AG09319 (cell line): ENCODE results near the gene GALK1.
"Not testable (repeated sequence)": the region's sequence is repeated elsewhere in the genome, so short reads cannot be mapped to it uniquely, and the experiment has no call there.

ENCODE experiments used
- DNase-seq: peaks from one replicate; pipeline ENCODE4 v3.0.0-alpha.2; 2010; ENCODE audit warnings: low read depth; ENCODE audit errors: extremely low read depth
- TF ChIP-seq, protein P1 (sequence below): IDR thresholded peaks from 2 replicates; pipeline ENCODE4 v1.5.1; 2011; ENCODE audit warnings: low read depth, mild to moderate bottlenecking, inconsistent platforms, low read length, moderate library complexity

GALK1 gene

GRCh38 chr17:75769536-75769935 lies 4.5 kb upstream of the GALK1 start:
- no peak for DNase-seq
- TF ChIP-seq, protein P1, sequence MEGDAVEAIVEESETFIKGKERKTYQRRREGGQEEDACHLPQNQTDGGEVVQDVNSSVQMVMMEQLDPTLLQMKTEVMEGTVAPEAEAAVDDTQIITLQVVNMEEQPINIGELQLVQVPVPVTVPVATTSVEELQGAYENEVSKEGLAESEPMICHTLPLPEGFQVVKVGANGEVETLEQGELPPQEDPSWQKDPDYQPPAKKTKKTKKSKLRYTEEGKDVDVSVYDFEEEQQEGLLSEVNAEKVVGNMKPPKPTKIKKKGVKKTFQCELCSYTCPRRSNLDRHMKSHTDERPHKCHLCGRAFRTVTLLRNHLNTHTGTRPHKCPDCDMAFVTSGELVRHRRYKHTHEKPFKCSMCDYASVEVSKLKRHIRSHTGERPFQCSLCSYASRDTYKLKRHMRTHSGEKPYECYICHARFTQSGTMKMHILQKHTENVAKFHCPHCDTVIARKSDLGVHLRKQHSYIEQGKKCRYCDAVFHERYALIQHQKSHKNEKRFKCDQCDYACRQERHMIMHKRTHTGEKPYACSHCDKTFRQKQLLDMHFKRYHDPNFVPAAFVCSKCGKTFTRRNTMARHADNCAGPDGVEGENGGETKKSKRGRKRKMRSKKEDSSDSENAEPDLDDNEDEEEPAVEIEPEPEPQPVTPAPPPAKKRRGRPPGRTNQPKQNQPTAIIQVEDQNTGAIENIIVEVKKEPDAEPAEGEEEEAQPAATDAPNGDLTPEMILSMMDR, result no peak

- no peak for DNase-seq
- TF ChIP-seq, protein P1, result no peak
These were observed 2.9 kb upstream of the GALK1 start for GRCh38 chr17:75767881-75768280.

DNA sequence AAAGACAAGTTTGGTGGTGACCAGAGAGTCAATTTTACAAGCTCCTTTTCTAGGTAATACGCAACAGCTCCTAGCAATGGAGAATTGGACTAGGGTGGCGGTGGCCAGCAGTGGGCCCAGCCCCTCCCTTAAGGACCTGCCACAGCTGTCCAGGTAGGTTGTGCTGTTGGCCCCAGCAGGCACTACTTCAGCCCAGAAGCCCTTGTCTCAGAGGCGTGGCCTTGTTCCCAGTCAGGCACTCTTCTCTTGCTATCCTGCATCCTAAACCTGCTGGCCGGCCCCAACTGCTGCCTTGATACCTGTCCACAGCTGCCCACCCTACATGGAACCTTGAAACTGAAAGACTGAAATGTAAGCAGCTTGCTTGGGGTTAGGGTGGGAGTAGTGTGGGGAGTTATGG lies 989 bp upstream of the GALK1 start:
- no peak for DNase-seq
- TF ChIP-seq, protein P1, result no peak

- TF ChIP-seq, protein P1, result no peak
These were observed 628 bp downstream of the GALK1 start for GRCh38 chr17:75764417-75764710.

DNA sequence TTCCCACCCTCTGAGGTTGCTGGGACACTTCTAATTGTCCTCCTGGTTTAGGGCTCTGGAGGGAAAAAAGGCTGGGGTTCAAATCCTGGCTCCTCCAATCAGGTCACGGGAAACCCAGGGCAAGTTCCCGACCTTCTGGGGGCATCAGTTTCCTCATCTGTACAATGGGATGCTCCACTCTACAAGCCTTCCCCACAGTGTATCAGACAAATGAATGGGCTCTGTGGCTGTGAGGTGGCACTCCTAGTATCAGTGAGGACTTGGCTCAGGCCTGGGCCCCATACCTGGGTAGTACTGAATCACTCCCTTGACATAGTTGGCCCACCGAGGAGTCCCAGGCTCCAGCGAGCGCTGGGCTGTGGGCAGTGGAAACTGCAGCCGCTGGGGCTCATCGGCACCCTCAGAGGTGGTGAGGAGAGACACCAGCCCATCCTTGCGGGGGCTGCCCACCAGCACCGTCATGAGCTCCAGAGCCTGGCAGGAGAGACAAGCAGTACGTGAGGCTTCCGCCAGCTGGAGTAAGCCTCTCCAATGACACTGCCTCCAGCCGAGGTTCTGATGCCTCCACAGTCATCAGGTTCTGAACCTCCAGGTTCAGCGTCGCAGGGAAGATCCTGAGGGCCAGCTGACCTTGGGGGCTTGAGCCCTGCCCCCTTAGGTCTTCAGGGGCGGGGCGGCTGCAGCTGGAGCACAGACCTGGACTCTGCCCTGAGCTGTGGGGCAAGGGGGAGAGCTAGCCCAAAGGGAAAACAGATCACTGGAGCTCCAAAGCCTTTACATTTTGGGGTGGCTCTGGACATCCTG lies 1.2 kb downstream of the GALK1 start:
- no peak for DNase-seq
- TF ChIP-seq, protein P1, result no peak

More at GRCh38 chr17:75764417-75764710, 628 bp downstream of the GALK1 start:
- no peak for DNase-seq

- TF ChIP-seq, protein P1, result no peak
- DNase-seq, result no peak
These were observed 1.8 kb downstream of the GALK1 start for GRCh38 chr17:75763269-75763607.

- TF ChIP-seq, protein P1, result no peak
- no peak for DNase-seq
These were observed 2.3 kb downstream of the GALK1 start for GRCh38 chr17:75762513-75763268.

- not testable (repeated sequence) for DNase-seq
These were observed 4.9 kb downstream of the GALK1 start for GRCh38 chr17:75759978-75760640.
